Fibroblast of the aortic adventitia (primary cell): Measurements from ENCODE around the gene BTAF1. TPM values are rescaled to one million over a fixed set of nuclear protein-coding genes. Genes with fewer than 3 reads are reported as not detected.

Experiments
- DNase-seq: peaks from one replicate; pipeline ENCODE4 v3.0.0-alpha.2; 2010; ENCODE audit warnings: low read depth
- H3K4me3 ChIP-seq: 2 replicates; pipeline ENCODE4 v1.5.1; 2011; ENCODE audit warnings: low read depth, mild to moderate bottlenecking, control low read depth, low read length, moderate library complexity
- total RNA-seq: library from RNA; depleted of rRNA; stranded (reverse); fragments of >200 nt; gene quantifications from 2 replicates; pipeline ENCODE4 v1.2.3, GENCODE V29; 2012; ENCODE audit warnings: low replicate concordance
- TF ChIP-seq, protein P1 (sequence below): IDR thresholded peaks from 2 replicates; pipeline ENCODE4 v1.5.1; 2011; ENCODE audit warnings: mild to moderate bottlenecking, low read length, control low read depth, inconsistent platforms; ENCODE audit not compliant: insufficient read depth

The BTAF1 gene
- 43.0 and 58.6 TPM in 2 replicates for total RNA-seq

DNA sequence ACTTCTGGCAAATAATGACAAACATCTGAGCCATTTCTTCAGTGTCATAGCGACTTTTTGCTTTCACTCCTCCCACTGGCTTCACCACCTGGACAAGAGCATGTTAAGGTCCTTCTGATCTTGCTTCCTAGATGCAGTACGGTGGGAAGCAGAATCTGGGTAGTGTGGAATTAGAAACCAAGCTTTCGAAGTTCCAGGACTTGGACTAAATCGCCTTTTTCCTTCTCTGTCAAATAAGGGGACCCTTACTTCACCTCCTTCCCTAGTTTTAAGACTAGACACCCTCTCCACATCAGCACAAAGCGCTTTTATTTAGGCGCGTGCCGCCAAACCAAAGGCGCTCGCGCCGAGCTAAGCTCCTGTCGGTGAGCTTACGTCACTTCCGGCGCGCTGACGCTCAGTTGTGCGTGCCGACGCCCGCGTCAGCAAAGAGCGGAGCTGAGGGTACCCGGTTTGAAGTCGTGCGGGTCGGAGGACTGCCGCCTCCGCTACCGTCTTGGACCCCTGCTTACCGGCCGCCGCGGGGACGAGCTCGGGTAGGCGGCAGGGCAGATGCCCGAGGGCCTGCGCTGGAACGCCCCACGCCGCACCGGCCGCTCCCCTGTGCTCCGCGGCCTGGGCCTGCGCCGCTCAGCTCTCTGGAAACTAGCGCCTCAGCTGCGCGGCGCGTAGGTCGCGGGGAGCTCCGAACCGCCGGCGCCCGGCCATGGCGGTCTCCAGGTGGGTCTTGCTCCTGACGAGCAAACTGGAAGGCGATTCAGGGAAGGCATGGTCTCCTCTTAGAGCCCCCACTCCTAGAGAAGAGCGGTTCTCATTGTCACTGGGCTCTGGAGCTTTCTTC lies at the start of gene BTAF1:
Gene BTAF1 (plus strand): TSS at position 400 of the 841 bp plus-strand sequence. CDS start 307 bp downstream, at position 707.
- DNase-seq: peak; percentile 90
- TF ChIP-seq, protein P1, sequence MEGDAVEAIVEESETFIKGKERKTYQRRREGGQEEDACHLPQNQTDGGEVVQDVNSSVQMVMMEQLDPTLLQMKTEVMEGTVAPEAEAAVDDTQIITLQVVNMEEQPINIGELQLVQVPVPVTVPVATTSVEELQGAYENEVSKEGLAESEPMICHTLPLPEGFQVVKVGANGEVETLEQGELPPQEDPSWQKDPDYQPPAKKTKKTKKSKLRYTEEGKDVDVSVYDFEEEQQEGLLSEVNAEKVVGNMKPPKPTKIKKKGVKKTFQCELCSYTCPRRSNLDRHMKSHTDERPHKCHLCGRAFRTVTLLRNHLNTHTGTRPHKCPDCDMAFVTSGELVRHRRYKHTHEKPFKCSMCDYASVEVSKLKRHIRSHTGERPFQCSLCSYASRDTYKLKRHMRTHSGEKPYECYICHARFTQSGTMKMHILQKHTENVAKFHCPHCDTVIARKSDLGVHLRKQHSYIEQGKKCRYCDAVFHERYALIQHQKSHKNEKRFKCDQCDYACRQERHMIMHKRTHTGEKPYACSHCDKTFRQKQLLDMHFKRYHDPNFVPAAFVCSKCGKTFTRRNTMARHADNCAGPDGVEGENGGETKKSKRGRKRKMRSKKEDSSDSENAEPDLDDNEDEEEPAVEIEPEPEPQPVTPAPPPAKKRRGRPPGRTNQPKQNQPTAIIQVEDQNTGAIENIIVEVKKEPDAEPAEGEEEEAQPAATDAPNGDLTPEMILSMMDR: no peak
- H3K4me3 ChIP-seq: peak within 1 kb of the TSS; percentile 91

DNA sequence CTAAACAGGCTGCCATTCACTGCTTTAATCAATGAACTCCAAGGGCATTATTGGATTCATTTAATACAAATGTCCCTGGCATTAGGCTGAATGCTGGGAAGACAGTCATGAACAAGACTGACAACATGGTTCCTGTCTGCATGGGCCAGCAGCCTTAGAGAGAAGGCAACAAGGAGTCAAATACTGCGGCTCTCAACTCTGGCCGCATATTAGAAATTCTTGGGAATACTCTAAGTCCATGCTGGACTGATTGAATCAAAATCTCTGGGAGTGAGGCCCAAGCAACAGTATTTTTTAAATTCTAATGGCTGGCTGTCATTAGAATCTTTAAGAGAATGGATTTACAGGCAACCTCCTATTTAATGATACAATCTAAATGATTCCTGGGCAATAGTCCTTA lies 48.4 kb upstream of the BTAF1 start:
- DNase-seq: no peak
- no peak overlapping the region for H3K4me3 ChIP-seq
- TF ChIP-seq, protein P1: no peak

DNA sequence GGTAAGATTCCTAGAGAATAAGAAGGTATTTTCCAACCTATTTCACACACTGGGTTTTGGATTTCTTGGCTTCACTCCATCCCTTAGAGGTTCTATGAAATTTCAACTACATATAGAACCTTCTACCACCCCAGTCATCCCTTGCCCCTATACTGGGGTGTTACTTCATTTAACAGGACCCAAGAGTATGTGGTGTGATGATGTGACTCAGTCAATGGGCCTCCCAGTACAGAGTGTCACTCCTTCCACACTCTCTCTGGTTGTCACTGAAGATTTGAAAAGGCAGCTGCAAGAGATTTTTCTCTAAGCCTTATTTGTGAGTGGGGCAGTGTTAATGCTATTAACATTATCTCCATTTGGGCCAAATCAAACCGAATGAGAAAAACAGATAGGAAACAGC lies 47.8 kb upstream of the BTAF1 start:
- no peak overlapping the region for H3K4me3 ChIP-seq
- TF ChIP-seq, protein P1: no peak
- DNase-seq: no peak

DNA sequence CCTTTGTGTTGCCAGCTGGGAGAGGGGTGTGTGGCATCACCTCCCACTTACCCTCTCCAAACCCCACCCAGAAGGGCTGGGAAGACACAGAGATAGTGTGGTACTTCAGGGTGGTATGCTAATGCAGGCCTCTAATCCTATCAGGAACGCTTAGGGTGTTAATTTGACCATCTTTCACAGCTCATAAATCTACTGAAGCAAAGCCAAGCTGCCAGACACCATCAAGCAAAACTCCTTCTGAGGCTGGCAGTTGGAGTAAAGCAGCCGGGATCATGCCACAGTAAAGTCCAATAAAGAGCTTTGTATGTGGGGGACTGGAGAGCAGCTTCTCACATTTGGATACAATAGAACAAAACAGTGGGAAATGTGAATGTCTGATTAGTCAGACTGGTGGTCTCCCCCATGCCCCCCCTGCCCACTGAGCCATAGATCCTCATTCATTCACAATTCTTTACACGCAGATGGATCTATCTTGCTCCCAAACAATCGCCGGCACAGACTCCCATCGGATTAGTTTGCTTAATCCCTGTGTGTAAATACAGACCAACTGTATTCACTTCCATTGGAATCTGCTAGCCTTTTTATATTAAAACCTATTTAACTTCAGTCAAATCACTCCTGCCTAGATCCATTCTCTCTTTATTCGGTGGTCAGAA lies 43.9 kb upstream of the BTAF1 start:
- H3K4me3 ChIP-seq: no peak overlapping the region
- no peak for DNase-seq
- TF ChIP-seq, protein P1: no peak

DNA sequence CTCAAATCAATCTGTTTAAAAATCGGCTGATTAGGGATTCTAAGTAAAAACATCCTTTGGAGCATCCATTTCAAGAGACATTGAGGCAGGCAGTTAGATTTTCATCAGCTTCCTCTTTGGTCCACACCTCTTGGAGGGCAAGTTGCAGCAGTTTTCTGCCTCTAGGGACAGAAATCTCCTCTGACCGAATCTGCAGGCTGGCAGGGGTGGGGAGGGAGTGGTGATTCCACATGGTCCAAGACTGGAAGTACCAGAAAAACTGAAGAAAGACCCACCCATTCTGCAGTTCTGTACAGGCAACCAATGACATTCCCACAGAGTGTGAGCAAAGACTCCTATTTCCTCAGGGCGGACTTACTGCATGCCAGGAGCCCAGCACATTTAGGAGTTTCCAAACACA lies 43.3 kb upstream of the BTAF1 start:
- TF ChIP-seq, protein P1: no peak
- peak; percentile 53 for DNase-seq
- H3K4me3 ChIP-seq: no peak overlapping the region

DNA sequence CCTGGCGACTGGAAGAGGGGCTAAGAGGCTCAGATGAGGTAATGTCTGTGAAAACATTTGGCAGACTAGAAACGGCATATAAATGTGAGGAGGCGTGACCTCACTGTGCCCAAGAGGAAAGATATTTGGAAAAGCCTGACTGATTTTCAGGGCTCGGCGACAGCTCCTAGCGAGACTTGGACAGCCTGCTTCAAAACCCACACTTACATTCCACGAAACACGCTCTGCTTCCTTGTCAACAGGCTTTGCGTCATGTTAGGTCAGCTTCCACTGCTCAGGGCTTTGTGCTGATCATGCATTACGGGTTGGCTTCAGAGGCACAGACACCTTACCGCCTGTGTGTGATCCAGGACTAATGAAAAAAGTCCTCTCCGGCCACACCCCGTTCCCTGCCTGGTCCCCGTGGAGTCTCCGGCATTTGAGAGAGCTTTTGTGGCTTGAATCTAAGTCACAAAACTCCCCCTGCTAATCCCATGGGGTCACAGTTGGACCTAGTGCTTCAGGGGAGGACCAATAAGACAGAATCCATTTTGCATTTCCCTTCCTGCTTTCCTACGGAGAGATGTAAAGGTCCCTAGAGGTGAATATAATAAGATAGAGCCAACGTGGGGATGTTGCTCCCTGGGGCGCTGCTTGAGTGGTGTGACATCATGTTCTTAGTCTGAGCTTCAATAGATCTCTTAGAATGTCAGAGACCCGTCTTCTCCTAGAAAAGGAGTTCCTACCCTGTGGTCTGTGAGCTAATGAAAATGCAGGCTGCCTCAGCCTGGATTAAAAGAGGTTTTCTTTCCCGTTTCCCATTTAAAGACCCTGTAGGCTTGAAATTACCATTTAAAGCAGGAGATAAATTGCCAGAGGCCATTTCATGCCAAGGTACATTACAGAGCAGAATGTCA lies 39.8 kb upstream of the BTAF1 start:
- peak overlapping the region; percentile 3 for H3K4me3 ChIP-seq
- peak; percentile 68 for DNase-seq
- TF ChIP-seq, protein P1: no peak
